ENCODE data around the gene ATF6.

- TF ChIP-seq MAX (IDR thresholded peaks at IDR 0.05) (no peak), TAF1 (conservative IDR thresholded peaks at IDR 0.05) (no peak), SP1 (IDR thresholded peaks at IDR 0.05) (no peak), EGR1 (IDR thresholded peaks at IDR 0.05; ENCODE audit: low read depth in 2 of 2) (no peak), YY1 (IDR thresholded peaks at IDR 0.05) (no peak)
- TF ChIP-seq, protein P1, sequence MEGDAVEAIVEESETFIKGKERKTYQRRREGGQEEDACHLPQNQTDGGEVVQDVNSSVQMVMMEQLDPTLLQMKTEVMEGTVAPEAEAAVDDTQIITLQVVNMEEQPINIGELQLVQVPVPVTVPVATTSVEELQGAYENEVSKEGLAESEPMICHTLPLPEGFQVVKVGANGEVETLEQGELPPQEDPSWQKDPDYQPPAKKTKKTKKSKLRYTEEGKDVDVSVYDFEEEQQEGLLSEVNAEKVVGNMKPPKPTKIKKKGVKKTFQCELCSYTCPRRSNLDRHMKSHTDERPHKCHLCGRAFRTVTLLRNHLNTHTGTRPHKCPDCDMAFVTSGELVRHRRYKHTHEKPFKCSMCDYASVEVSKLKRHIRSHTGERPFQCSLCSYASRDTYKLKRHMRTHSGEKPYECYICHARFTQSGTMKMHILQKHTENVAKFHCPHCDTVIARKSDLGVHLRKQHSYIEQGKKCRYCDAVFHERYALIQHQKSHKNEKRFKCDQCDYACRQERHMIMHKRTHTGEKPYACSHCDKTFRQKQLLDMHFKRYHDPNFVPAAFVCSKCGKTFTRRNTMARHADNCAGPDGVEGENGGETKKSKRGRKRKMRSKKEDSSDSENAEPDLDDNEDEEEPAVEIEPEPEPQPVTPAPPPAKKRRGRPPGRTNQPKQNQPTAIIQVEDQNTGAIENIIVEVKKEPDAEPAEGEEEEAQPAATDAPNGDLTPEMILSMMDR (IDR thresholded peaks at IDR 0.05; ENCODE audit: low read depth, low read length, missing input control) = no peak
- TF ChIP-seq, protein P2, sequence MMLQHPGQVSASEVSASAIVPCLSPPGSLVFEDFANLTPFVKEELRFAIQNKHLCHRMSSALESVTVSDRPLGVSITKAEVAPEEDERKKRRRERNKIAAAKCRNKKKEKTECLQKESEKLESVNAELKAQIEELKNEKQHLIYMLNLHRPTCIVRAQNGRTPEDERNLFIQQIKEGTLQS (IDR thresholded peaks at IDR 0.05) = no peak
Observed at GRCh38 chr1:161900160-161900559, 134.0 kb downstream of the ATF6 start.

All from liver (tissue), 3 donors.